IMR-90 (cell line): ENCODE measurements around the gene CHRNA3. TPM values are rescaled to one million over a fixed set of nuclear protein-coding genes. Genes with fewer than 3 reads are reported as not detected.

Experiments
- ATAC-seq: fragments of 200-7000 bp; cut with Tn5 transposase; 2 replicates; pipeline ENCODE4 v1.9.1; 2020; ENCODE audit warnings: low read depth, mild to moderate bottlenecking, moderate library complexity
- BruUV-seq: library from RNA; stranded (reverse); fragments of 400-500 nt; replicated peaks from 2 replicates; lab custom pipeline; 2021; lab: Mats Ljungman, UMichigan
- CTCF ChIA-PET: fragments of 300-600 bp; formaldehyde crosslinking; extraction: SDS; loops from one replicate; lab custom pipeline; 2021; ENCODE audit warnings: antibody characterized with exemption; lab: Yijun Ruan, JAX
- POLR2A ChIA-PET: fragments of 300-600 bp; sonication (Branson Sonifier 250); formaldehyde crosslinking; loops from one replicate; lab custom pipeline; 2022; ENCODE audit warnings: antibody characterized with exemption; ENCODE audit not compliant: unreplicated experiment; lab: Charles Lee
- DNase-seq: peaks from one replicate; pipeline ENCODE4 v3.0.0; 2013
- H2AFZ ChIP-seq: replicated peaks from 2 replicates; pipeline ENCODE3; 2013; ENCODE audit warnings: low read length, mild to moderate bottlenecking; ENCODE audit not compliant: poor library complexity
- H2AK5ac ChIP-seq: 2 replicates; pipeline ENCODE4 v1.6.1; 2013; ENCODE audit warnings: low read depth, low read length, inconsistent platforms
- H2AK9ac ChIP-seq: replicated peaks from 2 replicates; pipeline ENCODE3; 2013; ENCODE audit warnings: mild to moderate bottlenecking, low read depth, low read length, moderate library complexity; ENCODE audit not compliant: poor library complexity
- H2BK120ac ChIP-seq: 2 replicates; pipeline ENCODE4 v1.6.1; 2013; ENCODE audit warnings: low read depth, low read length, inconsistent platforms
- H2BK15ac ChIP-seq: 3 replicates; pipeline ENCODE4 v1.6.1; 2013; ENCODE audit warnings: low read depth, low read length, inconsistent platforms
- H2BK20ac ChIP-seq: 2 replicates; pipeline ENCODE4 v1.6.1; 2013; ENCODE audit warnings: low read depth, mild to moderate bottlenecking, inconsistent platforms, low read length, moderate library complexity
- H2BK5ac ChIP-seq: 2 replicates; pipeline ENCODE4 v1.6.1; 2013; ENCODE audit warnings: mild to moderate bottlenecking, low read depth, low read length, inconsistent platforms; ENCODE audit not compliant: poor library complexity, severe bottlenecking
- H3K14ac ChIP-seq: replicated peaks from 2 replicates; pipeline ENCODE4 v1.6.1; 2013; ENCODE audit warnings: low read depth, low read length, inconsistent platforms
- H3K18ac ChIP-seq: 2 replicates; pipeline ENCODE4 v1.6.1; 2013; ENCODE audit warnings: low read depth, low read length, control low read depth
- H3K23ac ChIP-seq: 2 replicates; pipeline ENCODE4 v1.6.1; 2013; ENCODE audit warnings: low read depth, low read length, inconsistent platforms
- H3K27ac ChIP-seq: 2 replicates; pipeline ENCODE4 v1.5.1; 2013; ENCODE audit warnings: mild to moderate bottlenecking, control low read depth, low read length; ENCODE audit not compliant: insufficient read depth
- H3K27me3 ChIP-seq: 2 replicates; pipeline ENCODE4 v1.6.1; 2013; ENCODE audit warnings: low read length; ENCODE audit not compliant: control insufficient read depth, insufficient read depth
- H3K36me3 ChIP-seq: 2 replicates; pipeline ENCODE4 v1.6.1; 2013; ENCODE audit warnings: low read length, mixed read lengths; ENCODE audit not compliant: control insufficient read depth, insufficient read depth
- H3K4ac ChIP-seq: 2 replicates; pipeline ENCODE4 v1.6.1; 2013; ENCODE audit warnings: low read depth, low read length, inconsistent platforms
- H3K4me1 ChIP-seq: 2 replicates; pipeline ENCODE4 v1.6.1; 2013; ENCODE audit warnings: low read length, mixed read lengths; ENCODE audit not compliant: control insufficient read depth, insufficient read depth
- H3K4me2 ChIP-seq: 2 replicates; pipeline ENCODE4 v1.6.1; 2013; ENCODE audit warnings: low read depth, mild to moderate bottlenecking, control low read depth, low read length, moderate library complexity
- H3K4me3 ChIP-seq: 2 replicates; pipeline ENCODE4 v1.5.1; 2013; ENCODE audit warnings: low read depth, mild to moderate bottlenecking, control low read depth, low read length, moderate library complexity; ENCODE audit not compliant: insufficient read depth
- H3K56ac ChIP-seq: 2 replicates; pipeline ENCODE4 v1.6.1; 2013; ENCODE audit warnings: low read length, inconsistent platforms; ENCODE audit not compliant: insufficient read depth; ENCODE audit errors: extremely low read depth
- H3K79me1 ChIP-seq, 2 experiments: 2 replicates each; pipeline ENCODE4 v1.6.1; 2013; ENCODE audit warnings: low read length in 2 of 2, inconsistent platforms in 1 of 2, low read depth in 1 of 2
- H3K9ac ChIP-seq: 2 replicates; pipeline ENCODE4 v1.6.1; 2013; ENCODE audit warnings: low read depth, low read length, control low read depth
- H3K9me1 ChIP-seq: 2 replicates; pipeline ENCODE4 v1.6.1; 2013; ENCODE audit warnings: low read length, inconsistent platforms; ENCODE audit not compliant: insufficient read depth
- H3K9me3 ChIP-seq: 2 replicates; pipeline ENCODE4 v1.6.1; 2013; ENCODE audit warnings: low read length; ENCODE audit not compliant: control insufficient read depth, insufficient read depth
- H4K20me1 ChIP-seq: 2 replicates; pipeline ENCODE4 v1.6.1; 2013; ENCODE audit warnings: low read length, inconsistent platforms; ENCODE audit not compliant: insufficient read depth
- H4K5ac ChIP-seq: 2 replicates; pipeline ENCODE4 v1.6.1; 2013; ENCODE audit warnings: mild to moderate bottlenecking, low read depth, low read length, control low read depth
- H4K8ac ChIP-seq, 2 experiments: 2 replicates each; pipeline ENCODE4 v1.6.1; 2013; ENCODE audit warnings: low read depth in 2 of 2, low read length in 2 of 2, control low read depth in 1 of 2, inconsistent platforms in 1 of 2
- H4K91ac ChIP-seq: 2 replicates; pipeline ENCODE4 v1.6.1; 2013; ENCODE audit warnings: low read depth, low read length, inconsistent platforms; ENCODE audit not compliant: insufficient read depth
- BHLHE40 ChIP-seq: fragments of 150-350 bp; IDR thresholded peaks from 2 replicates; pipeline ENCODE4 v1.6.1; 2016; ENCODE audit warnings: mild to moderate bottlenecking, low read depth, low read length
- CEBPB ChIP-seq: IDR thresholded peaks from 2 replicates; pipeline ENCODE4 v1.6.1; 2012; ENCODE audit warnings: low read depth, low read length, improper control_type of control experiment
- CHD1 ChIP-seq: IDR thresholded peaks from 2 replicates; pipeline ENCODE4 v1.6.1; 2012; ENCODE audit warnings: low read depth, low read length, improper control_type of control experiment
- CTCF ChIP-seq: conservative IDR thresholded peaks from 2 replicates; pipeline ENCODE4 v1.5.1; 2012; ENCODE audit warnings: mild to moderate bottlenecking, low read depth, low read length, improper control_type of control experiment
- ELK1 ChIP-seq: fragments of 150-350 bp; IDR thresholded peaks from 2 replicates; pipeline ENCODE4 v1.6.1; 2016; ENCODE audit warnings: low read depth, mild to moderate bottlenecking, low read length, moderate library complexity, borderline replicate concordance
- FOS ChIP-seq: fragments of 150-350 bp; IDR thresholded peaks from 2 replicates; pipeline ENCODE4 v1.6.1; 2016; ENCODE audit warnings: low read depth, low read length
- MAFK ChIP-seq: IDR thresholded peaks from 2 replicates; pipeline ENCODE4 v1.6.1; 2012; ENCODE audit warnings: low read depth, low read length, improper control_type of control experiment
- MAZ ChIP-seq: IDR thresholded peaks from 2 replicates; pipeline ENCODE4 v1.6.1; 2012; ENCODE audit warnings: low read depth, mild to moderate bottlenecking, low read length, improper control_type of control experiment, moderate library complexity, borderline replicate concordance
- MXI1 ChIP-seq: IDR thresholded peaks from 2 replicates; pipeline ENCODE4 v1.6.1; 2012; ENCODE audit warnings: low read depth, mild to moderate bottlenecking, low read length, moderate library complexity, borderline replicate concordance
- NFE2L2 ChIP-seq: fragments of 150-350 bp; IDR thresholded peaks from 2 replicates; pipeline ENCODE4 v1.6.1; 2016; ENCODE audit warnings: low read depth, mild to moderate bottlenecking, low read length
- POLR2A ChIP-seq: IDR thresholded peaks from 2 replicates; pipeline ENCODE4 v1.6.1; 2012; ENCODE audit warnings: mild to moderate bottlenecking, low read depth, low read length
- RCOR1 ChIP-seq: IDR thresholded peaks from 2 replicates; pipeline ENCODE4 v1.6.1; 2012; ENCODE audit warnings: mild to moderate bottlenecking, low read length, improper control_type of control experiment; ENCODE audit not compliant: insufficient replicate concordance
- RFX5 ChIP-seq: IDR thresholded peaks from 2 replicates; pipeline ENCODE4 v1.8.0; 2012; ENCODE audit warnings: low read depth, mild to moderate bottlenecking, low read length, moderate library complexity
- SMC3 ChIP-seq: fragments of 150-350 bp; IDR thresholded peaks from 2 replicates; pipeline ENCODE4 v1.6.1; 2016; ENCODE audit warnings: low read depth, mild to moderate bottlenecking, antibody characterized with exemption, low read length, moderate library complexity
- WGBS, 2 experiments: methylation state at CpG; one replicate each; pipeline versions ENCODE4 v1.1.5 to v1.1.7; 2013; ENCODE audit warnings: missing lambda C conversion rate in 2 of 2; ENCODE audit not compliant: insufficient read length in 1 of 2; ENCODE audit errors: extremely low coverage in 2 of 2; 5-methylcytosine and 5-hydroxymethylcytosine counted together
- dilution Hi-C: fragments of 300-500 bp; cut with HindIII; formaldehyde crosslinking; loops from one replicate; pipeline ENCODE4 v1.14.3; 2018; ENCODE audit warnings: low sequenced_read_pairs; ENCODE audit not compliant: unreplicated experiment
- in situ Hi-C: fragments of 300-500 bp; cut with MboI; formaldehyde crosslinking; loops from 3 replicates; pipeline ENCODE4 v1.14.3; 2019; ENCODE audit warnings: low sequenced_read_pairs, inconsistent platforms, mixed read lengths
- intact Hi-C: fragments of 100-400 bp; cut with micrococcal nuclease; formaldehyde crosslinking; loops from 2 replicates; pipeline ENCODE4 v1.10.0; 2022
- polyA plus RNA-seq, 3 experiments: library from polyadenylated mRNA; depleted of rRNA; stranded (reverse); fragments of >200 nt; gene quantifications; 2 replicates each; pipeline ENCODE4 v1.2.3, GENCODE V29; 2012; ENCODE audit warnings: low replicate concordance in 1 of 3
- total RNA-seq: library from RNA; depleted of rRNA; stranded (reverse); fragments of >200 nt; gene quantifications from 2 replicates; pipeline ENCODE4 v1.2.3, GENCODE V29; 2012
- TF ChIP-seq, protein P1 (sequence below): fragments of 150-350 bp; IDR thresholded peaks from 2 replicates; pipeline ENCODE4 v1.6.1; 2017; ENCODE audit warnings: mild to moderate bottlenecking, antibody characterized with exemption, low read length, low read depth

CHRNA3 gene
- total and polyA plus RNA-seq, 2 of the 4 experiments (the other 2 are of a cell fraction) = not detected

GRCh38 chr15:78662028-78662427 is 41.2 kb upstream of the CHRNA3 start:
- H2AFZ ChIP-seq = no peak overlapping the region
- H4K91ac ChIP-seq = no peak overlapping the region
- no peak overlapping the region for H3K23ac ChIP-seq
- intact Hi-C loops = no loop called here
- H3K56ac ChIP-seq = no peak overlapping the region
- H3K36me3 ChIP-seq = no peaks in the 10 kb centered on the region
- H3K9me3 ChIP-seq = no peaks in the 10 kb centered on the region
- H2BK15ac ChIP-seq = no peak overlapping the region
- no peak overlapping the region for H3K9ac ChIP-seq
- no TSS peak for BruUV-seq
- H3K4me3 ChIP-seq = no peak overlapping the region
- dilution Hi-C loops = no loop called here
- no peak overlapping the region for H2AK5ac ChIP-seq
- no peak overlapping the region for H3K14ac ChIP-seq
- ChIA-PET POLR2A (no interaction called here), CTCF (no interaction called here)
- H4K20me1 ChIP-seq = no peaks in the 10 kb centered on the region
- in situ Hi-C loops = no loop called here
- no peaks in the 10 kb centered on the region for H3K4me1 ChIP-seq
- no peak overlapping the region for H3K27ac ChIP-seq
- no peak overlapping the region for H3K18ac ChIP-seq
- H3K27me3 ChIP-seq = peaks cover 25% of the 10 kb centered on the region
- H3K9me1 ChIP-seq = no peaks in the 10 kb centered on the region
- H4K5ac ChIP-seq = no peak overlapping the region
- no peak overlapping the region for H3K4ac ChIP-seq
- H3K4me2 ChIP-seq = no peak overlapping the region
- H4K8ac ChIP-seq = no peak overlapping the region
- 100% methylated on average over 1 of the region's 5 CpGs; no CpG with 5 or more reads in 1 of the 2 experiments for WGBS, 2 experiments
- no peak for TF ChIP-seq ELK1
- no peak for TF ChIP-seq MAZ
- TF ChIP-seq CEBPB = no peak
- no peak for TF ChIP-seq CHD1
- no peak for TF ChIP-seq SMC3
- TF ChIP-seq BHLHE40 = no peak
- TF ChIP-seq NFE2L2 = no peak
- TF ChIP-seq CTCF = no peak
- no peak for TF ChIP-seq FOS
- TF ChIP-seq MAFK = no peak
- TF ChIP-seq MXI1 = no peak
- TF ChIP-seq, protein P1, sequence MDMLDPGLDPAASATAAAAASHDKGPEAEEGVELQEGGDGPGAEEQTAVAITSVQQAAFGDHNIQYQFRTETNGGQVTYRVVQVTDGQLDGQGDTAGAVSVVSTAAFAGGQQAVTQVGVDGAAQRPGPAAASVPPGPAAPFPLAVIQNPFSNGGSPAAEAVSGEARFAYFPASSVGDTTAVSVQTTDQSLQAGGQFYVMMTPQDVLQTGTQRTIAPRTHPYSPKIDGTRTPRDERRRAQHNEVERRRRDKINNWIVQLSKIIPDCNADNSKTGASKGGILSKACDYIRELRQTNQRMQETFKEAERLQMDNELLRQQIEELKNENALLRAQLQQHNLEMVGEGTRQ = no peak
- no peak for TF ChIP-seq POLR2A
- no peak for TF ChIP-seq RCOR1
- no peak for TF ChIP-seq RFX5
- H2BK20ac ChIP-seq = no peak overlapping the region
- H2BK120ac ChIP-seq = no peak overlapping the region
- no peaks in the 10 kb centered on the region for H3K79me1 ChIP-seq
- ATAC-seq = no peak
- no peak overlapping the region for H2AK9ac ChIP-seq
- no peak overlapping the region for H2BK5ac ChIP-seq
- DNase-seq = no peak
